HG02970 (cell line): ENCODE results near the gene TMEM39B.
"Not testable (repeated sequence)": the region's sequence is repeated elsewhere in the genome, so short reads cannot be mapped to it uniquely, and the experiment has no call there.

Experiments
- ATAC-seq: cut with Tn5 transposase; IDR thresholded peaks from one replicate; pipeline ENCODE4 v1.9.1; 2021; ENCODE audit warnings: mild to moderate bottlenecking, moderate library complexity, moderate number of reproducible peaks; ENCODE audit not compliant: unreplicated experiment, low FRiP score

TMEM39B gene

DNA sequence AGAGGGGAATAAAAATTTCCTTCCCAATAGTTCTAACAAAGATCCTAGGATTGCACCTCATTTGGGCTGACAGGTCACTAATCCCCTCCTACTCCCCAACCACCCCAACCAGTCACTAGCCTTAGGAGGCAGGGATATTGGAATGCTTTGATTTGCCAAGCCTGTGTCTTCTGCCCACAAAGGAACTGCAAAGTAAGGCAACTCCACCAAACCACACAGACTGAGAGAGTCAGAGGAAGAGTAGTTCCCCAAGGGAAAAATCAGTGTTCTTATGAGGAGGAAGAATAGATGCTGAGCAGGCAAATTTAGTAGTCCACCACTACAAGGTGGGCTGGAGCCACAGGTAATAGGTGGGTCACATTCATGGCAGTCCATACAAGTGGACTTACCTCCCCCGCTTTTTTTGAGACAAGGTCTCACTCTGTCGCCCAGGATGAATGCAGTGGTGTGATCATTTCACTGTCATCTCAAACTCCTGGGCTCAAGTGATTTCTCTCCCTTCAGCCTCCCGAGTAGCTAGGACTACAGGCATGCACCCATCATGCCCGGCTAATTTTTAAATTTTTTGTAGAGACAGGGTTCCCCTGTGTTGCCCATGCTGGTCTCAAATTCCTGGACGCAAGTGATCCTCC is 3.7 kb upstream of the TMEM39B start:
- no peak for ATAC-seq

DNA sequence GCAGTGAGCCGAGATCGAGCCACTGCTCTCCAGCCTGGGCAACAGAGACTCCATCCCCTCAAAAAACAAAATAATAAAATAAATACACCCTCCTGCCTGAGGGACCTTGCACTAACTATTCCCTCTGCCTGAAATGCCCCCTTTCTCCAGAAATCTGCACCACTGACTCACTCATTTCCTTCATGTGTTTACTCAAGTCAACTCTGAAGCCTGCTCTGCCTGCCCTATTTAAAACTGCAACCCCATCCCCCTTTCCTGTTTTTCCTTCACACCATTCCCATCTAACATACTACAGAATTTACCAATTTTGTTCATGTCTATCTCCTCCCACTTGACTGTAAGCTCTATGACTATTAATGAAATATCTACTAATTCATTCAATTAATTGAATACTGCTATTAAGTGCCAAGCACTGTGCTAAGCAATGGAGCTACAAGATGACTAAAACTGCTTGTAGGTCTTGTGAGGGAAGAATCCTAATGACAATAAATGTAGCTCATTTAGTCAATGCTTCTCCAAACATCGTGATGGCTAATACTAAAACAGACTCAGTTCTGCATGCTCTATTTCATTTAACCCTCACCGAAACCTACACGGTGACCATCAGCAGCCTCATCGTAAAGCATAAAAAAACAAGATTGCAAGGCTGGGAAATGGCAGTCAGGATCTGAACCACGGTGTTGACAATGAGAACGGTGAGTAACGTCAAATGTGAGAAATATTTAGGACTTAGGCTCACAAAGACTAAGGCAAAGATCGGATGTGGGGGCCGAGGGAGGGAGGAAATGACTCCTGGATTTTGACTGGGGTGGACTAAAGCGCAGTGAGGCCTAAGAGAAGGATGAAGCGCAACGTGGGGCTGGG is 749 bp upstream of the TMEM39B start:
- no peak for ATAC-seq

DNA sequence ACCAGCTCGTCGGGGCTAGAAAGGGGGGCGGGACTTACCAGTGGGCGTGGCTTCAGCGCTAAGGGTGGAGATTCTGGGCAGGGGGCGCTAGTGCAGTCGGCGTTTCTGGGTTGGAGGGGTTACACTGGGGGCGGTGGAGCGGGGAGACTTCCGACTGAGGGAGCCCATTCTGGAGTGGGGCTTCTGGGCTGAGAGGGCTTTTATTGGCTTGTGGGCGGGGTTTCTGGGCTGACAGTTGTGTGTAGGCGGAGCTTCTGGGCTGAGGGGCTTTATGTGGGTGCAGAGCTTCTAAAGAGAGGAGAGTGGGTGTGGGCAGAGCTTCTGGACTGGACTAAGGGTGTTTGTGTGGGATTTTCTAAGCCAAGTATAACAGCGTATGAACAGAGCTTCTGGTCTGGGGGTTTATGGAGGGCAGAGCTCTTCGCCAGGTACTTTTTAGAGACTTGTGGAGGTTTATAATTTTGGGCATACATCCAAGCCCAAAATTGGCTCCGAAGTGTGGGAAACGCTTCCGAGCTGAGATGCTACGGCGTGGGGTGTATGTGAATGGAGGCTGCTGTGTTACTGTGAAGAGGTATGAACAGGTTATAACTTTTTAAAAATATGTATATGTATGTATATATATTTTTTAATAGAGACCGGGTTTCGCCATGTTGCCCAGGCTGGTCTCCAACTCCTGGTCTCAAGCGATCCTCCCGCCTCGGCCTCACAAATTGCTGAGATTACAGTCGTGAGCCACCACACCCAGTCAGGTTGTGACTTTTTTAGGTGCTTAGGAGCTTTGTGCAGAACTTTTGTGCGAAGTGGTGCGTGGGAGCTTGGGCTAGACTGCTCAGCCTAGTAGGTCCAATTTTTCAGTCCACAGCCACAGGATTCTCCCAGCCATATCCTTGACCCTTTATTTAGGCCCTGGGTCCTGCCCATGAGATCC is 825 bp downstream of the TMEM39B start:
- ATAC-seq: no peak

DNA sequence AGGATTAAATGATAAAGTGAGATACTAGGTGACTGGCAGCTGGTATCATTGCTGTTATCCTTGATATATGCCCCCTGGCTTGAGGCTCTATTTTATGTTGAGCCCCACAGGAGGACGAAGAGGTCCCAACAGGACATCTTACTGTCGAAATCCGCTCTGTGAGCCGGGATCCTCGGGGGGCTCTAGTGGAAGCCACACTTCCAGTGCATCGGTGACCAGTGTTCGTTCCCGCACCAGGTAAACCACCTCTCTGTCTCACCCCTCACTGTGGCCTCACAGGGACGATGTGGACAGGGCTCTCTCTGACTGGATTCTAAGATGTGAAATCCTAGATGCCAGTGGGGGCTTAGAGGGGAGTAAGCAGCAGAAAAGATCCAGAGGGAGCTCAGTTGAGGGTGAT is 2.1 kb downstream of the TMEM39B start:
- no peak for ATAC-seq

DNA sequence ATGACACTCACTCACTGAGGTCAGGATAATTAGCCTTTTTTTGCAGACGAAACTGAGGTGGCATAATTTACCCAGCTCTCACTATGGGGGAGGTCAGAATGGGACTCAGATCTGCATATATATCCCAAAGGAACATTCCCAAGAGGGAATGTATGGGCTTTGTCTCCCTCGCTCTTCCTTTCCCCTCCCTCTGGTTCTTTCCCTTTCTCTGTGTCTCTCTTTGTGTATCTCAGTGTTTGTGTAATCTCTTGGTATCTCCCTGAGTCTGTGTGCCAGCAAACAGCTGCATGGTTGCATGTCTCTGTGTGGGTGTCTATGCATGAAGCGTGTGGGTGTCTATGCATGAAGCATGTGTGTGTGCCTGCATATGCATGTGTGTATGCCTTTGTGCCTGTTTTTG is 4.7 kb downstream of the TMEM39B start:
- no peak for ATAC-seq

DNA sequence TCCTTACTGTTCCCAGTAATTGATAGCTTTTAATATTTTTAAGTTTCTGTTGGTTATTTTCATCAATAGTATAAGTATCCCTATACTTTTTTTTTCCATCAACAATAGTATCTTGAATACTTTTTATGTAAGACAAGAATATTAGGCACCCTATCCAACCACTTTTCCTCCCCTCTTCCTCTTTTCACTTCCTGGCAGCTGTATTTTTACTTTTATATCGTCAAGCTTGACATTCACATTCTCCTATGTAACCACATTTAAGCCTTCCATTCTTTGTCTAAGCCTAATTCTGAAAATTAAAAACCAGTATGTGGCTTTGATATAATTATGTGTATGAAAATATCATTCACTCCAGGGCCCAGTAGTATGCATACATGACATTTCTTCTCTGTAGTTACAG is 9.3 kb downstream of the TMEM39B start:
- ATAC-seq: no peak

DNA sequence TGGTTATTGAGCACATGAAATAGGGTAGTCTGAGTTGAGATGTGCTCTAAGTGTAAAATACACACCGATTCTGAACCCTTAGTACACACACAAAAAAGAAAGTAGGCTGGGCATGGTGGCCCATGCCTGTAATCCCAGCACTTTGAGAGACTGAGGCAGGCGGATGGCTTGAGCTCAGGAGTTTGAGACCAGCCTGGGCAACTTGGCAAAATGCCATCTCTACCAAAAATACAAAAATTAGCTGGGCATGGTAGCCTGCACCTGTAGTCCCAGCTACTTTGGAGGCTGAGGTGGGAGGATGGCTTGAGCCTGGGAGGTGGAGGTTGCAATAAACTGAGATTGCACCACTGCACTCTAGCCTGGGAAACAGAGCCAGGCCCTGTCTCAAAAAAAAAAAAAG is 13.6 kb downstream of the TMEM39B start:
- ATAC-seq: not testable (repeated sequence)

DNA sequence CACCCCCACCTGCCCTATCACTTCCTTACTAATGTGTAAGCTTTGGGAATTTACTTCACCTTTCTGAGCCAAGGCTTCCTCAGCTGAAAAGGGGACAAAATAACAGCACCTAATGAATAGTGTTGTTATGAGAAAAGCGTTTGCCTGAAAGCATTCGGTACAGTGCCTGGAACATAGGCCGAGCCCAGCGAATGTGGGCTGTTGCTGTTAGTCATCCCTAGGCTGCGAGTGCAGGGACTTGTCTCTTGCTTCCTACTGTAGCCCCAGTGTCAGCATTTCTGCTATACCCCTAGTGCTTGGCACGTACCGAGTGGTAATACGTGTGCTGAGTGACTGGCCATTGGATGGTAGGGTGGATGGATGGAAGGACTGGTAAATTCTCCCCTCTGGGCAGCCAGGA is 18.4 kb downstream of the TMEM39B start:
- ATAC-seq: no peak

DNA sequence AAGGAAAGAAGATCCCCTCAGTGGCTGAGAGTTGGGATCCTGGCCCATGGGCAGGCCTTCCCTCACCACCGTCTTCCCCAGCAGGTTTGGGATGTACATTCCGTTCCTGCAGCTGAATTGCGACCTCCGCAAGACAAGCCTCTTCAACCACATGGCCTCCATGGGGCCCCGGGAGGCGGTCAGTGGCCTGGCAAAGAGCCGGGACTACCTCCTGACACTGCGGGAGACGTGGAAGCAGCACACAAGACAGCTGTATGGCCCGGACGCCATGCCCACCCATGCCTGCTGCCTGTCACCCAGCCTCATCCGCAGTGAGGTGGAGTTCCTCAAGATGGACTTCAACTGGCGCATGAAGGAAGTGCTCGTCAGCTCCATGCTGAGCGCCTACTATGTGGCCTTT is 18.9 kb downstream of the TMEM39B start:
- no peak for ATAC-seq

DNA sequence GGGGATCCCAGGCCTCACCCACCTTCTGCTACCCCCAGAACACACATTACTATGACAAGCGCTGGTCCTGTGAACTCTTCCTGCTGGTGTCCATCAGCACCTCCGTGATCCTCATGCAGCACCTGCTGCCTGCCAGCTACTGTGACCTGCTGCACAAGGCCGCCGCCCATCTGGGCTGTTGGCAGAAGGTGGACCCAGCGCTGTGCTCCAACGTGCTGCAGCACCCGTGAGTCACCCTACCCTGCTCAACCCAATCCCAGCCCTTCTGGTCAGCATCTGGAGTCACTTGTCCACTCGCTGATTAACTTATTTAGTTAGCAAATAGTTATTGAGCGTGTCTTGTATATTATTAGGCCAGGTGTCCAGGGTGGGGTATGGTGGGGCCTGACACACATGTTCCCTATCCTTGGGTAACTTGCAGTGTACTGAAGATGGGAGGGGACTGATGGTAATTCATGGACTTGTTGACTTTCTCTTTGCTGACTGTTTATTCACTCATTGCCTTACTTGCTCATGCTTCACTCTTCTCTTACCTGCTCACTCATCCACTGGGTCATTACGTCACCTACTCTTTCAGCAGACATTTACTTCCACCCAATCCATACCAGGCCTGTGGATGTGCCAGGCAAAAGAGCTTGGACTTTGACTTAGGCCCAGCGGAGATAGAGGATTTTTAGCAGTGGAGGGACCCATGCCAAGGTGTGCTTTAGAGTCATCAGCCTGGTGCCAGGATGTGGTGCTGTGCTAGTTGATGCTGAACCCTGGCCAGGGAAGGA is 22.2 kb downstream of the TMEM39B start:
- no peak for ATAC-seq

DNA sequence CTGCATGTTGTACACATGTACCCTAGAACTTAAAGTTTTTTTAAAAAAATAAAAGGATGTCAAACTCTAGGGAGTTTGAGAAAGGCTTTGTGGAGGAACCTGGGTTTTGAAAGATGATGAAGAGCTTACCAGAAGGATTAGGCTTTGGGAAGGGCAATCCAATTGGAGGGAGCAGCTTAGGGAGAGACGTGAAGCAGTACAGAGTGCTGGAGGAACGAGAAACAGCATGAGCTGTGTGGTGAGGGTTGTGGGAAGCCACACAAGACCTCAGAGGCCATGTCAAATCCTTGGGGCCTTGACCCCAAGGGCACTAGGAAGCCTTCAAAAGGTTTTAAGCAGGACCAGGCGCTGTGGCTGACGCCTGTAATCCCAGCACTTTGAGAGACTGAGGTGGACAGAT is 26.7 kb downstream of the TMEM39B start:
- ATAC-seq: no peak

DNA sequence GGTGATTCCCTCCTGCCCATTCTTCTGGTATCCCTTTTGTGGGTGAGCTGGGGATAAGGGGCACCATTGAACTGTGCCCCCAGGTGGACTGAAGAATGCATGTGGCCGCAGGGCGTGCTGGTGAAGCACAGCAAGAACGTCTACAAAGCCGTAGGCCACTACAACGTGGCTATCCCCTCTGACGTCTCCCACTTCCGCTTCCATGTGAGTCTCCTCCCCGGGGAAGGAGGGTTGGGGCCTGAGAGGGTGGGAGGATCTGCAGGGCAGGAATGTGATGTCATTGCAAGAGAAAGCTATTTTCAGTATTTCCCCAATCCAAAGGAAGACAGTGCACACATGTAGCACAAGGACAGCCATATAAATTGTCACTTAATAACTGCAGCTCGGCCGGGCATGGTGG is 27.6 kb downstream of the TMEM39B start:
- ATAC-seq: no peak

DNA sequence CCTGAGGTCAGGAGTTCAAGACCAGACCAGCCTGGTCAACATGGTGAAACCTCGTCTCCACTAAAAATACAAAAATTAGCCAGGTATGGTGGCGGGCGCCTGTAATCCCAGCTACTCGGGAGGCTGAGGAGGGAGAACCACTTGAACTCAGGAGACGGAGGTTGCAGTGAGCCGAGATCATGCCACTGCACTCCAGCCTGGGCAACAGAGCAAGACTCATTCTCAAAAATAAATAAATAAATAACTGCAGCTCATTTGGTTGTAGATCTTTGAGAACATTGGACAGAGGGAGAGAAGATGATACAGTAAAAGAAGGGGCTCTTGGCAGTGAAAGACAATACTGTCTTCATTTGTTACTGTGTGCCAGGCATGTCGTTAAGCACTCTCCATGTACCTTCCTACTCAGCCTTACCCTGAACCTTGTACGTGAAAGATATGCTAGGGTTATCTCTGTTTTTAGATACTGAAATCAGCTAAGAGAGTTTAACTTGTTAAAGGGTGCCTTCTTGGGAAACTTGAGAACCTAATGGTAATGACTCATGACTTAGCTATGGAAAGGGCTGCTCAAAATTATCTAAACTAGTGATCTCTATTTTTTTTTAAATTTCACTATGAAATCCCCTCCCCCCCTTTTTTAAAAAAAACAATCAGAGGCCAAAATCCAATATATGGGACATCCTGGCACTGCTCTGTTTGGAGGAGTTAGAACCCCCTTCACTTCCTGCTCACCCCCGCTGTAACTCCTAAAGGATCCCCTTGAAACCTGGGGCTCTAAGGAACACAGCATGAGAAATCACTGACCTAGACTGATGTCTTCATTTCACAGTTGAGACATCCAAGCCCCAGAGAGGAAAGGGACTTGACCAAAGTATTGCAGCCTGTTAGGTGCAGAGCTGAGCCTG is 28.3 kb downstream of the TMEM39B start:
- no peak for ATAC-seq

DNA sequence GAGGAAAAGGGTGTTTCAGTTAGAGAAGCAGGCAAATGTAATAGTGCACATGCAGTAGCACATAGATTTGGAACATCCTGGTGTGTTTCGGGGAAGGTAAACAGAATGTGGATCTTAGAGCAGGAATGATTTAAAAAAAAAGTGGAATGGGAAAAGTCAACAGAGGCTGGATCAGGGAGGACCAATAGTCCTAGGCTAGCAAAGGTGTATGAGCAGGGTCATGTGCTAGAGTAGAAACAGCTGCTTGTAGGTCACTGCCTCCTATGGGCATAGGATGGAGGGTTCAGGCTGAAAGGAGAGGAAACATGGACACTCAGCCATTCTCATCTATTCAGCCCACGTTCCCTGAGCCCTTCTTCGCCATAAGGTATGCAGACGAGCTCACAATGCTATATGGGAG is 31.4 kb downstream of the TMEM39B start:
- no peak for ATAC-seq

DNA sequence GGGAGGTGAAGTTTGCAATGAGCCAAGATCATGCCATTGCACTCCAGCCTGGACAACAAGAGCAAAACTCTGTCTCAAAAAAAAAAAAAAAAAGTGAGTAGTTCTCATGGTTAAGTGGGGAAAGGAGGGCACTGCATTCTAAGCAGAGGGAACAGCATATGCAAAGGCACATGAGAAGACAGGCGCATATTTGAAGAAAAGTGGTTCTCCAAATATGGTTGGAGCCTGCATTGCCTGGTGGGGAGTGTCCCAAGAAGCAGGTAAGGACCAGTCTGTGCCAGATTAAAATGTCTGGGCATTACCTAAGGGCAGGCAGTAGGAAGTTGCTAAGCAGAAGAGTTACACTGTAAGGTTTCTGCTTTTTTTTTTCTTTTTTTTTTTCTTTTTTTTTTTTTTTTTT is 32.6 kb downstream of the TMEM39B start:
- no peak for ATAC-seq

DNA sequence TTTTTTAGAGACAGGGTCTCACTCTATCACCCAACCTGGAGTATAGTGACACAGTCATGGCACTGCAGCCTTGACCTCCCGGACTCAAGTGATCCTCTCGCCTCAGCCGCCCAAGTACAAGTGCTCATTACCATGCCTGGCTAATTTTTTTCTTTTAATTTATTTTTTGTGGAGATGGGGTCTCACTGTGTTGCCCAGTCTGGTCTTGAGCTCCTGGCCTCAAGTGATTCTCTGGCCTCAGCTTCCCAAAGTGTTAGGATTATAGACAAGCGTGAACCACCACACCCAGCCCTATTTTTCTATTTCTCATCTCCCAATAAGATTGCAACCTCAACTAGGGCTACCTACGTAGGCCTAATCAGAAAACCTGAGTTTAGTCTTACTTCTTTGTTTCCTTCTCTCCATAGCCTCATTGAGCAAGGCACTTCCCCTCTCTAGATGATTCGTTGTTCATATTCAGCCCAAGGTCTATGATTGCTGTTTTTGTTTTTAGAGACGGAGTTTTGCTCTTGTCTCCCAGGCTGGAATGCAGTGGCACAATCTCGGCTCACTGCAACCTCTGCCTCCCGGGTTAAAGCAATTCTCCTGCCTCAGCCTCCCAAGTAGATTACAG is 34.0 kb downstream of the TMEM39B start:
- no peak for ATAC-seq

DNA sequence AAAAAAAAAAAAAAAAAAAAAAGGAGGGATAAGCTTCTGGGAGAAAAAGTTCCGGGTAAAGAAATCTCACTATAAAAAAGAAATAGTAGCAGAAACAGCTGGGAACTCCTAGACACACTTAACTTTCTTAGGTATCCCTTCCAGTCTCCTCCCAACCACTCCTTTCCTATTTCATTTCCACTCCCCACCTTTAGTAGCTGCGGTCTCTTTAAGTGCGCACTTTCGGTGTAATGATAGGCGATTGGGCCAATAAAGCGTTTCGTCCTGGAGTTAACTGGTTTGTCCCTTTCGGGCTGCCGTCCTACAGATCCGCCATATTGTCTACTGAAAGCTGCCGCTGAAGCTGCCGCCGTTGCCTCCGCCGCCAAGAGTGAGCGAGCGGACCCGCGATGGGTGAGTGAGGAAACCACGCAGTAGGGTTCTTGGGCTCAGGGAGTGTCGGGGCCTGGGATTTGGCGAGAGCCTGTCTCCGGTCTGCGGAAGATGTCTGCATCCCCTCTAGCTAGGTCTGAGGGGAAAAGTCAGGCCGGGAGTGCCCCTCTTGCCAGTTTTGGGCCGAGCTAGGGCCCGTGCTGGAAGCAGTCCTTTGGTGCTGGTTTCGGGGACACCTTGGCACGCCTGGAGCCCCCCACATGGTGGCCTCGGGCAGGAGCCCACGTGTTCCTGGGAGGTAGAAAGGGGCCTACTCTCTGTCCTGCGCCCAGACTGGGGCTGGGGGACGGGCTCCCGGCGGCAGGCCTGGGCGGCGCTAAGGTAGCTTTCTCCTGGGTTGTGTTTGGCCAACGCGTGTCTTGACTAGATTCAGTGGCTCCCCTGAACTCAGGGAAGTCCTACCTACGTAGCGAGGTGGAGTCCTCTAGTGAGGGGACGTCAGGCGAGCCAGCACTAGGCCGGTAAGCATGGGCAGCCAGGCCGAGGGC is 35.3 kb downstream of the TMEM39B start, which contains the start of gene KPNA6:
TSS of gene KPNA6 (plus strand) at position 315 of the 920 bp plus-strand sequence. CDS start at position 390, 75 bp downstream.
- peak; percentile 71 for ATAC-seq
